HG03457 (cell line): ENCODE measurements around the gene MGRN1.
"Not testable (repeated sequence)": the region's sequence is repeated elsewhere in the genome, so short reads cannot be mapped to it uniquely, and the experiment has no call there.

ENCODE experiments used
- ATAC-seq: cut with Tn5 transposase; IDR thresholded peaks from one replicate; pipeline ENCODE4 v1.9.1; 2021; ENCODE audit warnings: moderate number of reproducible peaks; ENCODE audit not compliant: unreplicated experiment

MGRN1 gene

GRCh38 chr16:4726616-4727015 lies 102.0 kb downstream of the MGRN1 start:
- no peak for ATAC-seq

GRCh38 chr16:4728676-4729075 lies 104.0 kb downstream of the MGRN1 start:
- no peak for ATAC-seq

- ATAC-seq: no peak
Observed at GRCh38 chr16:4729876-4730275, 105.2 kb downstream of the MGRN1 start.

GRCh38 chr16:4733211-4733742 lies 108.7 kb downstream of the MGRN1 start:
- ATAC-seq: no peak

- no peak for ATAC-seq
Observed at GRCh38 chr16:4733747-4734062, 109.1 kb downstream of the MGRN1 start.

GRCh38 chr16:4734063-4734729 lies 109.6 kb downstream of the MGRN1 start, which contains the start of the genes ANKS3 and DNAAF8:
ANKS3 (minus strand) TSS chr16:4734271; CDS start chr16:4730149, 4,122 bp downstream.
DNAAF8 (plus strand) TSS chr16:4734537; CDS start chr16:4736515, 1,978 bp downstream.
- peak; percentile 56 for ATAC-seq

- ATAC-seq: peak; percentile 43
Observed at GRCh38 chr16:4734730-4735535, 110.3 kb downstream of the MGRN1 start.

GRCh38 chr16:4736546-4736945 lies 111.9 kb downstream of the MGRN1 start:
- no peak for ATAC-seq

GRCh38 chr16:4737545-4737944 lies 112.9 kb downstream of the MGRN1 start:
- ATAC-seq: no peak

GRCh38 chr16:4738370-4738769 lies 113.7 kb downstream of the MGRN1 start:
- not testable (repeated sequence) for ATAC-seq
